HG02763 (cell line): Measurements from ENCODE around the gene SERPINA10.

ENCODE experiments used
- ATAC-seq: cut with Tn5 transposase; IDR thresholded peaks from one replicate; pipeline ENCODE4 v1.9.1; 2021; ENCODE audit warnings: mild to moderate bottlenecking, moderate library complexity; ENCODE audit not compliant: unreplicated experiment

SERPINA10 gene

GRCh38 chr14:94292872-94293577 lies at the start of gene SERPINA10:
TSS of gene SERPINA10 (minus strand) at chr14:94293268. CDS start at chr14:94290593, 2,675 bp downstream.
- ATAC-seq = no peak

GRCh38 chr14:94342334-94342934 lies 49.4 kb upstream of the SERPINA10 start:
- ATAC-seq = no peak

- no peak for ATAC-seq
Measured at GRCh38 chr14:94341656-94342333, 48.7 kb upstream of the SERPINA10 start.

GRCh38 chr14:94340533-94340932 lies 47.5 kb upstream of the SERPINA10 start:
- ATAC-seq = no peak

- ATAC-seq = no peak
Measured at GRCh38 chr14:94338023-94338422, 45.0 kb upstream of the SERPINA10 start.

- ATAC-seq = no peak
Measured at GRCh38 chr14:94337274-94337673, 44.2 kb upstream of the SERPINA10 start.

GRCh38 chr14:94334872-94335271 lies 41.8 kb upstream of the SERPINA10 start:
- no peak for ATAC-seq

GRCh38 chr14:94332587-94332986 lies 39.5 kb upstream of the SERPINA10 start:
- ATAC-seq = no peak

GRCh38 chr14:94332063-94332583 lies 39.1 kb upstream of the SERPINA10 start:
- ATAC-seq = no peak

GRCh38 chr14:94331462-94331861 lies 38.4 kb upstream of the SERPINA10 start:
- ATAC-seq = no peak

- ATAC-seq = no peak
Measured at GRCh38 chr14:94330857-94331256, 37.8 kb upstream of the SERPINA10 start.

GRCh38 chr14:94330432-94330831 lies 37.4 kb upstream of the SERPINA10 start:
- no peak for ATAC-seq

- ATAC-seq = no peak
Measured at GRCh38 chr14:94329857-94330256, 36.8 kb upstream of the SERPINA10 start.

GRCh38 chr14:94328196-94328595 lies 35.1 kb upstream of the SERPINA10 start:
- ATAC-seq = no peak

GRCh38 chr14:94322648-94323570 lies 29.8 kb upstream of the SERPINA10 start, which contains the start of gene SERPINA6:
TSS of gene SERPINA6 (minus strand) at chr14:94323336. CDS start at chr14:94314648, 8,688 bp downstream.
- ATAC-seq = no peak

- no peak for ATAC-seq
Measured at GRCh38 chr14:94321421-94322271, 28.6 kb upstream of the SERPINA10 start.

- ATAC-seq = no peak
Measured at GRCh38 chr14:94320243-94320642, 27.2 kb upstream of the SERPINA10 start.

GRCh38 chr14:94317259-94317658 lies 24.2 kb upstream of the SERPINA10 start:
- no peak for ATAC-seq

- ATAC-seq = no peak
Measured at GRCh38 chr14:94316692-94317091, 23.6 kb upstream of the SERPINA10 start.

- ATAC-seq = no peak
Measured at GRCh38 chr14:94314890-94315289, 21.8 kb upstream of the SERPINA10 start.
